GM19025 (cell line): ENCODE data around the gene FLCN.

Experiments used
- ATAC-seq: cut with Tn5 transposase; IDR thresholded peaks from one replicate; pipeline ENCODE4 v1.9.1; 2021; ENCODE audit warnings: mild to moderate bottlenecking, low read depth, moderate library complexity; ENCODE audit not compliant: unreplicated experiment

The FLCN gene

DNA sequence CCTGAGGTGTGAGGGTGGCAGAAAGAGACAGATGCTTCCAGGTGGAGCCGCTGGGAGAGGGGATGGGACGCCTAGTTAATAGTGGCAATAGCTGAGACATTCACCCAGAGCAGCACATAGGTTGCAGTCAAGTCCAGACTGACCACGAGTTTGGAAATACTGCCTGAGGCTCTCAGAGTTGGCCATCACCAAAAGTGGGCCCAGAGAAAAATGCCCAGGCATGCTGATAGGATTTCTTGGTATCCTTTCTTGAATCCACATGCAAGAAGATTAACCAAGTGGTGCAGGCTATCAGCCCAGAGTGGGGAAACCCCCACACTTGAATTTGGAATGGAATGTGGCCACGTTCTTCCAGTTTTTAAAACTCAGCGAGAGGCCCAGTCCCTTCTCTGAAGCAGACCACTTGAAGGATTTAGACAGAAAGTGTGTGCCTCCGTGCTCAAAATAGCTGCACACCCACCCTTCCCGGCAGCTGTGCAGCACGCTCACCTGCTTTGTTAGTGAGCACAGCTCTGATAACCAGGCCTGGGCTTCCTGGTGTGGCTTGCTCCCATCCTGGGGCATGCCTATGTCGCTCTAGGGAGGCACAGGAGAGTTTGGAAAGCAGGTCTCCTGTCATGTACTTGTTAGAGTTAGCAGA lies 66.5 kb downstream of the FLCN start:
- ATAC-seq: no peak

DNA sequence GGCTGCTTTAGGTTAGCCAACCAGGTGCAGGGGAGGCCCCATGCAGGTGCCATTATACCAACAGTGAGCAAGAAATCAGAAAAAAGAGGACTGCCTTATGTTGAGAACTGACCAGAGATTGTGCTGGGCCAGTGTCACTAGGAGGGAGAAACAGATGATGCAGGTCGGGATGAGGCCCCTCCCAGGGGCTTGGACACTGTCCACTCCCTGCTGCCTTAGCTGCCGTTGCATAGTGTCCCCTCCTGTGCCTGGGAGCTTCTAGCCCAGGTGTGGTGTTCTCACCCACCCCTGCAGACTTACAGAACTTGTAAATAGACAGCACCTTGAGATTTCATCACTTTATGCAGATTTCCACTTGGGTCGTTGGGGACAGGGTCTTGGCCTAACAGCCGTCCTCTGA lies 67.6 kb downstream of the FLCN start:
- no peak for ATAC-seq

DNA sequence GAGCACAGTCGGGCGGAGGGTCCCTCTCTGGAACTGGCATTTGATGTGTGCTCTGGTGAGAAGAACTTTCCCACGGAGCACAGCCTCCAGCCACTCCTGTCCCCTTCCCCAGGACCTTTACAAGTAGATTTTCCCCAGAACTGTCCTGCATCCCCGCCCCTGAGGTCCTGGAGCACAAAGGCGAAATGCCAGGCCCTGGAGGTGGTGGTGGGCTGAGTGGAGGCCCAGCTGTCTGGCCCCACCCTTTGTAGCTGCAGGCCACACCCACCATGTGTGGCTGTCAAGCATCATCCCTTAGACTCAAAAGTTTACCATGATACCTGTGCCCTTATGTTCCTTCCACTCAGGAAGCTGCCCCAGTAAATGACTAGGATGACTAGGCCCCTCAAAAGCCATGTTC lies 68.6 kb downstream of the FLCN start:
- no peak for ATAC-seq

DNA sequence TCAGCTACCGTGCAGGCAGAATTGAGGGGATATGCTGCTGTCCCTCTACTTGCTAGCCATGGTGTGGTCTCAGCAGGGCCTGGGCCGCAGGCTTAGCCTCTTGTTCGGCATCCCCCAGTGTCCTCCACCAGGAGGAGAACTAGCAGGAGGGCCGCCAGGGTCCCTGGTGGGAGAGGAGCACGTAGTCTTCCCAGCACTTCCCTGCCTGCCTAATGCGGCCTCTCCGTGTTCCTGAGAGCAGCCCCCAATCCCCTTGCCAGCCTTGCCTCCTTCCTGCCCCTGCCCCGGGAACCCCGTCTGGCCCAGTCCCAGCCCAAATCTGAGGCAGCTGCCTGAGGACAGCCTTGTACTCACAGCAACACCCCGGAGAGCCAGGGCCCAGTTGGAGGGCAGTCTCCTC lies 69.0 kb downstream of the FLCN start:
- ATAC-seq: no peak

DNA sequence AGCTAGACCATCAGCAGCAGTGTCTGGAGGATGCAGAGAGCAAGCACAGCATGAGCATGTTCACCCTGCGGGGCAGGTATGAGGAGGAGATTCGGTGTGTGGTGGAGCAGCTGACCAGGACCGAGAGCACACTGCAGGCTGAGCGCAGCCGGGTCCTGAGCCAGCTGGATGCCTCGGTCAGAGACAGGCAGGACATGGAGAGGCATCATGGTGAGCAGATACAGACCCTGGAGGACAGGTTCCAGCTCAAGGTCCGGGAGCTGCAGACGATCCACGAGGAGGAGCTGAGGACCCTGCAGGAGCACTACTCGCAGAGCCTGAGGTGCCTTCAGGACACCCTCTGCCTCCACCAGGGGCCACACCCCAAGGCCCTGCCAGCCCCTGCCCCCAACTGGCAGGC lies 69.6 kb downstream of the FLCN start:
- no peak for ATAC-seq

DNA sequence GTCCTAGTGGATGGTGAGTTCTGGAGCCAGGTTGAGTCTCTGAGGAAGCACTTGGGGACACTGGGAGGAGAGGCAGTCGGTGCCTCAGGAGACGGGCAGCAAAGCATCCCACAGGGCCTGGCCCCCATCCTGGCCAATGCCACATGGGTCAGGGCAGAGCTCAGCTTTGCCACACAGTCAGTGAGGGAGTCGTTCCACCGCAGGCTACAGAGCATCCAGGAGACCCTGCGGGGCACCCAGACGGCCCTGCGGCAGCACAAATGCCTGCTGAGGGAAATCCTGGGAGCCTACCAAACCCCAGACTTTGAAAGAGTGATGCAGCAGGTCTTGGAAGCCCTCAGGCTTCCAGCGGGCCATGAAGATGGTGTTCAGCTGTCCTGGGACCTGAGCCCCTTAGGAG lies 70.5 kb downstream of the FLCN start:
- no peak for ATAC-seq

DNA sequence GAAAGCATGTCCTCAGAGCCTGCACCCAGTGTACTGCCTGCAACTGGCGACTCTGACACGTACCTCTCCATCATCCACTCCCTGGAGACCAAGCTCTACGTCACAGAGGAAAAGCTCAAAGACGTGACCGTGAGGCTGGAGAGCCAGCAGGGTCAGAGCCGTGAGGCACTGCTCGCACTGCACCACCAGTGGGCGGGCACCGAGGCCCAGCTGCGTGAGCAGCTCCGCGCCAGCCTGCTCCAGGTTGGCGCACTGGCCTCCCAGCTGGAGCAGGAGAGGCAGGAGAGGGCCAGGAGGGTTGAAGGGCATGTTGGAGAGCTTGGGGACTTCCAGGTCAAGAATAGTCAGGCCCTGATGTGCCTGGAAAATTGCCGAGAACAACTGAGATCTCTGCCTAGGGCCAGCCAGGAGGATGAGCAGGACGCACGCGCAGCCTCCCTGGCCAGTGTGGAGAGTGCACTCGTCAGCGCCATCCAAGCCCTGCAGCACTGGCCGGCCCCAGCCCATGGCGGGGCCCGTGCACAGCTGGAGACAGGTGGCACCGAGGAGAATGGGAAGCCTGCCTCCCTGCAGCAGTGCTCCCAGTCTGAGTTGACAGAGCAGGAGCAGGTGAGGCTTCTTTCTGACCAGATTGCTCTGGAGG lies 71.2 kb downstream of the FLCN start:
- no peak for ATAC-seq

DNA sequence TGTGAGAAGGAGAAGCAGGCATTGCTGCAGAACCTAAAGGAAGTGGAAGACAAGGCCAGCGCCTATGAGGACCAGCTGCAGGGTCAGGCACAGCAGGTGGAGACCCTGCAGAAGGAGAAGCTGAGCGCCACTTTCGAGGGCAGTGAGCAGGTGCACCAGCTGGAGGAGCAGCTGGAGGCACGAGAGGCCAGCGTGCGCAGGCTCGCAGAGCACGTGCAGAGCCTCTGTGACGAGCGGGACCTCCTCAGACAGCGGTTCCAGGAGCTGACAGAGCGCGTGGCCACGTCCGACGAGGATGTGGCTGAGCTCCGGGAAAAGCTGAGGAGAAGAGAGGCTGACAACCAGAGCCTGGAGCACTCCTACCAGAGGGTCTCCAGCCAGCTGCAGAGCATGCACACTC lies 72.3 kb downstream of the FLCN start:
- ATAC-seq: no peak

DNA sequence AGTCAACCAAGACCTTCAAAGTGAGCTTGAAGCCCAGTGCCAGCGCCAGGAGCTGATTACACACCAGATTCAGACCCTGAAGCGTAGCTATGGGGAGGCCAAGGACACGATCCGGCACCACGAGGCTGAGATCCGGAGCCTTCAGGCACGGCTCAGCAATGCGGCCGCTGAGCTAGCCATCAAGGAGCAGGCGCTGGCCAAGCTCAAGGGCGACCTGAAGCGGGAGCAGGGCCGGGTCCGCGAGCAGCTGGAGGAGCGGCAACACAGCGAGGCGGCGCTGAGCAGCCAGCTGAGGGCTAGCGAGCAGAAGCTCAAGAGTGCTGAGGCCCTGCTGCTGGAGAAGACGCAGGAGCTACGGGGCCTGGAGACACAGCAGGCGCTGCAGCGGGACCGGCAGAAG lies 72.8 kb downstream of the FLCN start:
- ATAC-seq: no peak
